PFSK-1 (cell line): ENCODE results near the gene BCAS2.

ENCODE experiments used
- FOXP2 ChIP-seq: optimal IDR thresholded peaks from 2 replicates; pipeline ENCODE3; 2011; ENCODE audit warnings: borderline replicate concordance, control low read depth, inconsistent platforms; ENCODE audit not compliant: insufficient read depth; ENCODE audit errors: extremely low read length, extremely low read depth
- POLR2AphosphoS5 ChIP-seq: IDR thresholded peaks from 2 replicates; pipeline ENCODE4 v1.6.1; 2012; ENCODE audit warnings: low read depth, mild to moderate bottlenecking, control low read depth, low read length, moderate library complexity
- SIN3A ChIP-seq: IDR thresholded peaks from 2 replicates; pipeline ENCODE4 v1.6.1; 2012; ENCODE audit warnings: mild to moderate bottlenecking, low read length, moderate library complexity, borderline replicate concordance; ENCODE audit not compliant: insufficient read depth
- TAF1 ChIP-seq: IDR thresholded peaks from 2 replicates; pipeline ENCODE4 v1.6.1; 2012; ENCODE audit warnings: low read length, control low read depth, borderline replicate concordance; ENCODE audit not compliant: insufficient read depth
- TF ChIP-seq, protein P1 (sequence below), 2 experiments: IDR thresholded peaks; 2 replicates each; pipeline versions ENCODE4 v1.6.1 to v1.8.0; 2011 to 2012; ENCODE audit warnings: low read depth in 2 of 2, low read length in 2 of 2, control low read depth in 1 of 2, inconsistent platforms in 1 of 2, mild to moderate bottlenecking in 1 of 2, moderate library complexity in 1 of 2; ENCODE audit not compliant: insufficient read depth in 1 of 2

DNA sequence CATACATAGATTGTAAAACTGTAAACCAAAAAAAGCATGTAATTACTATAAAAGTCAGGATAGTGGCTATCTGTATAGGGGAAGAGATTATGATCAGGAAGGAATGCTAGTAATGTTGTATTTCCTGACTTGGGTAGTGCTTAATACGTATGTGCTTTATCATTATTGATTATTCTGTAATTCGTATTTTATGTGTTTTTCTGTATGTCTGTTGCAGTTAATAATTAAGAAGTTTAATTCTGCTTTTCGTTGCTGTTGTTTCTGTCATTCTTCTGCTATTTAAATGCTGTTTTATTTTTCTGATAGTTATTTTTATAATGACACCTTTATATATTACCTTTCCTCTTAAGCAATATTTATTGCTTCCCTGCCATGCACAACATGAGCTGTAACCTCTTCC lies 41.1 kb downstream of the BCAS2 start:
- TF ChIP-seq, protein P1, sequence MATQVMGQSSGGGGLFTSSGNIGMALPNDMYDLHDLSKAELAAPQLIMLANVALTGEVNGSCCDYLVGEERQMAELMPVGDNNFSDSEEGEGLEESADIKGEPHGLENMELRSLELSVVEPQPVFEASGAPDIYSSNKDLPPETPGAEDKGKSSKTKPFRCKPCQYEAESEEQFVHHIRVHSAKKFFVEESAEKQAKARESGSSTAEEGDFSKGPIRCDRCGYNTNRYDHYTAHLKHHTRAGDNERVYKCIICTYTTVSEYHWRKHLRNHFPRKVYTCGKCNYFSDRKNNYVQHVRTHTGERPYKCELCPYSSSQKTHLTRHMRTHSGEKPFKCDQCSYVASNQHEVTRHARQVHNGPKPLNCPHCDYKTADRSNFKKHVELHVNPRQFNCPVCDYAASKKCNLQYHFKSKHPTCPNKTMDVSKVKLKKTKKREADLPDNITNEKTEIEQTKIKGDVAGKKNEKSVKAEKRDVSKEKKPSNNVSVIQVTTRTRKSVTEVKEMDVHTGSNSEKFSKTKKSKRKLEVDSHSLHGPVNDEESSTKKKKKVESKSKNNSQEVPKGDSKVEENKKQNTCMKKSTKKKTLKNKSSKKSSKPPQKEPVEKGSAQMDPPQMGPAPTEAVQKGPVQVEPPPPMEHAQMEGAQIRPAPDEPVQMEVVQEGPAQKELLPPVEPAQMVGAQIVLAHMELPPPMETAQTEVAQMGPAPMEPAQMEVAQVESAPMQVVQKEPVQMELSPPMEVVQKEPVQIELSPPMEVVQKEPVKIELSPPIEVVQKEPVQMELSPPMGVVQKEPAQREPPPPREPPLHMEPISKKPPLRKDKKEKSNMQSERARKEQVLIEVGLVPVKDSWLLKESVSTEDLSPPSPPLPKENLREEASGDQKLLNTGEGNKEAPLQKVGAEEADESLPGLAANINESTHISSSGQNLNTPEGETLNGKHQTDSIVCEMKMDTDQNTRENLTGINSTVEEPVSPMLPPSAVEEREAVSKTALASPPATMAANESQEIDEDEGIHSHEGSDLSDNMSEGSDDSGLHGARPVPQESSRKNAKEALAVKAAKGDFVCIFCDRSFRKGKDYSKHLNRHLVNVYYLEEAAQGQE (IDR thresholded peaks at IDR 0.05; ENCODE audit: insufficient read depth in 1 of 2, low read depth in 2 of 2, low read length in 2 of 2): no peak
- TF ChIP-seq POLR2AphosphoS5 (no peak), TAF1 (no peak), SIN3A (no peak), FOXP2 (no peak)
